GM19023 (cell line): ENCODE results near the gene PDCD1.
"Not testable (repeated sequence)": the region's sequence is repeated elsewhere in the genome, so short reads cannot be mapped to it uniquely, and the experiment has no call there.

Experiments used
- ATAC-seq: cut with Tn5 transposase; IDR thresholded peaks from one replicate; pipeline ENCODE4 v1.9.1; 2021; ENCODE audit warnings: mild to moderate bottlenecking, moderate library complexity; ENCODE audit not compliant: unreplicated experiment

PDCD1 gene

GRCh38 chr2:241858206-241859016 is at the start of gene PDCD1:
Gene PDCD1, minus strand, starts transcription at chr2:241858894. Its CDS starts 56 bp downstream, at chr2:241858838.
- peak; percentile 45 for ATAC-seq

- not testable (repeated sequence) for ATAC-seq
Measured at GRCh38 chr2:241907831-241908230, 49.1 kb upstream of the PDCD1 start.

- no peak for ATAC-seq
Measured at GRCh38 chr2:241906826-241907570, 48.3 kb upstream of the PDCD1 start.

- ATAC-seq = not testable (repeated sequence)
Measured at GRCh38 chr2:241906378-241906770, 47.7 kb upstream of the PDCD1 start.

GRCh38 chr2:241905716-241906377 is 47.2 kb upstream of the PDCD1 start:
- no peak for ATAC-seq

- ATAC-seq = no peak
Measured at GRCh38 chr2:241904791-241905710, 46.4 kb upstream of the PDCD1 start.

GRCh38 chr2:241904011-241904718 is 45.5 kb upstream of the PDCD1 start:
- ATAC-seq = no peak

- ATAC-seq = no peak
Measured at GRCh38 chr2:241903121-241904010, 44.7 kb upstream of the PDCD1 start.

- ATAC-seq = no peak
Measured at GRCh38 chr2:241902357-241902991, 43.8 kb upstream of the PDCD1 start.

GRCh38 chr2:241901500-241902351 is 43.0 kb upstream of the PDCD1 start:
- ATAC-seq = no peak

- no peak for ATAC-seq
Measured at GRCh38 chr2:241901018-241901380, 42.3 kb upstream of the PDCD1 start.

GRCh38 chr2:241900251-241901017 is 41.7 kb upstream of the PDCD1 start:
- ATAC-seq = no peak

- no peak for ATAC-seq
Measured at GRCh38 chr2:241898463-241899270, 40.0 kb upstream of the PDCD1 start.

- ATAC-seq = no peak
Measured at GRCh38 chr2:241897231-241897916, 38.7 kb upstream of the PDCD1 start.

- ATAC-seq = no peak
Measured at GRCh38 chr2:241896746-241897201, 38.1 kb upstream of the PDCD1 start.
